SK-N-MC (cell line): ENCODE results near the gene SUN1.

Experiments used
- EZH2 ChIP-seq: fragments of 200-600 bp; sonication (generic); IDR thresholded peaks from one replicate; pipeline ENCODE4 v1.6.1; 2017; ENCODE audit warnings: antibody characterized with exemption
- FOXP2 ChIP-seq: optimal IDR thresholded peaks from 2 replicates; pipeline ENCODE3; 2011; ENCODE audit warnings: mild to moderate bottlenecking, moderate library complexity; ENCODE audit not compliant: insufficient read depth; ENCODE audit errors: extremely low read length, control extremely low read depth
- POLR2AphosphoS5 ChIP-seq: IDR thresholded peaks from 2 replicates; pipeline ENCODE4 v1.6.1; 2012; ENCODE audit warnings: mild to moderate bottlenecking, low read depth, low read length, borderline replicate concordance

- no peak for TF ChIP-seq POLR2AphosphoS5
- TF ChIP-seq EZH2, result no peak
- TF ChIP-seq FOXP2, result no peak
These were observed 49.4 kb downstream of the SUN1 start for GRCh38 chr7:881441-882234.
